Endothelial cell of umbilical vein (primary cell): ENCODE data around the gene EFNA5.

Experiments used
- EZH2 ChIP-seq: IDR thresholded peaks from 2 replicates; pipeline ENCODE4 v1.6.1; 2012; ENCODE audit warnings: borderline replicate concordance, low read depth, mild to moderate bottlenecking, moderate library complexity, low read length, inconsistent platforms; ENCODE audit not compliant: severe bottlenecking
- MYC ChIP-seq: IDR thresholded peaks from one replicate; pipeline ENCODE4 v1.6.1; 2011; ENCODE audit warnings: mild to moderate bottlenecking, low read depth, low read length
- POLR2A ChIP-seq: IDR thresholded peaks from 2 replicates; pipeline ENCODE4 v1.6.1; 2012; ENCODE audit warnings: low read depth, mild to moderate bottlenecking, control low read depth, low read length
- POLR2AphosphoS5 ChIP-seq: IDR thresholded peaks from 2 replicates; pipeline ENCODE4 v1.6.1; 2012; ENCODE audit warnings: low read depth, mild to moderate bottlenecking, control low read depth, low read length, moderate library complexity; ENCODE audit not compliant: insufficient read depth
- TF ChIP-seq, protein P1 (sequence below), 2 donors: IDR thresholded peaks; 1 replicate in 1 of 2; 2 replicates in 1 of 2; pipeline ENCODE4 v1.5.1; 2011; ENCODE audit warnings: low read length in 2 of 2, mild to moderate bottlenecking in 2 of 2, moderate library complexity in 2 of 2, control low read depth in 1 of 2, inconsistent platforms in 1 of 2, low read depth in 1 of 2; ENCODE audit not compliant: insufficient read depth in 1 of 2; ENCODE audit errors: extremely low read depth in 1 of 2
- TF ChIP-seq, protein P2 (sequence below): IDR thresholded peaks from 2 replicates; pipeline ENCODE4 v1.6.1; 2011; ENCODE audit not compliant: insufficient read depth, insufficient read length

DNA sequence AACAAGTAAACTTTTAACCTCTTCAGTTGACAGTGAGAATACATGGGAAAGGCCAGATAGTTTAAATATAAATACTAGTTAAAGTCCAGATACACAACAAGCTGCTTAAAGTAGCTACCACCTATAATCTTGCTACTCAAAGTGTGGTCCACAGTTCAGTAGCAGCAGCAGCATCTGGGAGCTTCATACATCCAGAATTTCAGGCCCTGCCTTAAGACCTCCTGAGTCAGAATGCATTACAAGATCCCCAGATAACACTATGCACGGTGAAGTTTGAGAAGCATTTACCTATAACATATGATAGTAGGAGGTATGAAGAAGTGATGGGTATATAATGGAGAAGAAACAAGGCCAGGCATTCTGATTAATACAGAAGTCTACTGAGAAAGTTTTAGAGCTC, 244.5 kb downstream of the EFNA5 start:
- TF ChIP-seq, protein P1, sequence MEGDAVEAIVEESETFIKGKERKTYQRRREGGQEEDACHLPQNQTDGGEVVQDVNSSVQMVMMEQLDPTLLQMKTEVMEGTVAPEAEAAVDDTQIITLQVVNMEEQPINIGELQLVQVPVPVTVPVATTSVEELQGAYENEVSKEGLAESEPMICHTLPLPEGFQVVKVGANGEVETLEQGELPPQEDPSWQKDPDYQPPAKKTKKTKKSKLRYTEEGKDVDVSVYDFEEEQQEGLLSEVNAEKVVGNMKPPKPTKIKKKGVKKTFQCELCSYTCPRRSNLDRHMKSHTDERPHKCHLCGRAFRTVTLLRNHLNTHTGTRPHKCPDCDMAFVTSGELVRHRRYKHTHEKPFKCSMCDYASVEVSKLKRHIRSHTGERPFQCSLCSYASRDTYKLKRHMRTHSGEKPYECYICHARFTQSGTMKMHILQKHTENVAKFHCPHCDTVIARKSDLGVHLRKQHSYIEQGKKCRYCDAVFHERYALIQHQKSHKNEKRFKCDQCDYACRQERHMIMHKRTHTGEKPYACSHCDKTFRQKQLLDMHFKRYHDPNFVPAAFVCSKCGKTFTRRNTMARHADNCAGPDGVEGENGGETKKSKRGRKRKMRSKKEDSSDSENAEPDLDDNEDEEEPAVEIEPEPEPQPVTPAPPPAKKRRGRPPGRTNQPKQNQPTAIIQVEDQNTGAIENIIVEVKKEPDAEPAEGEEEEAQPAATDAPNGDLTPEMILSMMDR (IDR thresholded peaks at IDR 0.05; ENCODE audit: extremely low read depth in 1 of 2, insufficient read depth in 1 of 2, low read depth in 1 of 2, low read length in 2 of 2), result no peak
- no peak for TF ChIP-seq POLR2A
- no peak for TF ChIP-seq EZH2
- no peak for TF ChIP-seq POLR2AphosphoS5
- TF ChIP-seq, protein P2, sequence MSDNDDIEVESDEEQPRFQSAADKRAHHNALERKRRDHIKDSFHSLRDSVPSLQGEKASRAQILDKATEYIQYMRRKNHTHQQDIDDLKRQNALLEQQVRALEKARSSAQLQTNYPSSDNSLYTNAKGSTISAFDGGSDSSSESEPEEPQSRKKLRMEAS, result no peak
- no peak for TF ChIP-seq MYC
